Activated CD4-positive, alpha-beta T cell treated with anti-CD3 and anti-CD28 coated beads for 36 hours (primary cell): Measurements from ENCODE around the gene FBXL14. TPM values are rescaled to one million over a fixed set of nuclear protein-coding genes. Genes with fewer than 3 reads are reported as not detected.
A peak's percentile ranks its signal among the peaks of the same experiment; 100 is the strongest.

ENCODE experiments used
- ATAC-seq: fragments of 200-7000 bp; cut with Tn5 transposase; one replicate; pipeline ENCODE4 v1.10.0; 2021; ENCODE audit warnings: mild to moderate bottlenecking, moderate library complexity
- CTCF ChIA-PET: fragments of 350-600 bp; sonication (Branson Sonifier 250); formaldehyde crosslinking; loops from one replicate; lab custom pipeline; 2021; ENCODE audit warnings: antibody characterized with exemption; lab: Charles Lee
- POLR2A ChIA-PET: fragments of 350-600 bp; sonication (Branson Sonifier 250); formaldehyde crosslinking; loops from one replicate; lab custom pipeline; 2021; ENCODE audit warnings: antibody characterized with exemption, inconsistent platforms; lab: Charles Lee
- DNase-seq: peaks from one replicate; pipeline ENCODE4 v3.0.0-alpha.2; 2020
- H3K27ac Mint-ChIP-seq: one replicate; pipeline ENCODE4 v1.8.0; 2021; ENCODE audit warnings: mixed read lengths
- H3K27me3 Mint-ChIP-seq: one replicate; pipeline ENCODE4 v1.8.0; 2021; ENCODE audit warnings: mixed read lengths
- H3K36me3 Mint-ChIP-seq: one replicate; pipeline ENCODE4 v1.8.0; 2021; ENCODE audit warnings: low read depth, mixed read lengths
- H3K4me1 Mint-ChIP-seq: one replicate; pipeline ENCODE4 v1.8.0; 2021; ENCODE audit warnings: mixed read lengths
- H3K4me3 Mint-ChIP-seq: one replicate; pipeline ENCODE4 v1.8.0; 2021; ENCODE audit warnings: mild to moderate bottlenecking, moderate library complexity, mixed read lengths
- H3K9me3 Mint-ChIP-seq: one replicate; pipeline ENCODE4 v1.8.0; 2021; ENCODE audit warnings: low read depth, mixed read lengths
- intact Hi-C, 2 experiments: fragments of 100-400 bp; cut with DNase I in 1 of 2; cut with micrococcal nuclease in 1 of 2; formaldehyde crosslinking; loops; one replicate each; pipeline versions ENCODE4 v1.14.2 to v1.15.1; 2022 to 2024; cut with DNase I, micrococcal nuclease
- total RNA-seq, 2 experiments: library from RNA; stranded (reverse); gene quantifications; one replicate each; pipeline ENCODE4 v1.2.3, GENCODE V29; 2021

FBXL14 gene
- total RNA-seq, 2 experiments from 2014 or later, result 17.0 to 17.8 TPM

- POLR2A ChIA-PET, result interaction anchor here (0.6 kb wide), 2 partner anchors 9 to 380 kb away, joined by 3 read pairs; no protein-coding TSS in a partner anchor
- H3K4me3 Mint-ChIP-seq, result peak overlapping the region; percentile 98
- H3K9me3 Mint-ChIP-seq, result no peaks in the 10 kb centered on the region
- H3K4me1 Mint-ChIP-seq, result peaks cover 53% of the 10 kb centered on the region
- H3K27ac Mint-ChIP-seq, result peak overlapping the region; percentile 93
- CTCF ChIA-PET, result interaction anchor here (0.6 to 7.6 kb wide), 16 partner anchors 10 to 1016 kb away, joined by 3 to 58 read pairs (median 3); partner anchors contain the start of genes ADIPOR2 and RAD52
- H3K27me3 Mint-ChIP-seq, result no peaks in the 10 kb centered on the region
- intact Hi-C loops, result loop anchor here (5.0 kb wide), 8 partner anchors 60 to 1205 kb away; partner anchors contain the start of genes ADIPOR2 (in 1 of the 2), ERC1 (in 1 of the 2) and KDM5A (in 1 of the 2)
- ATAC-seq (peak; percentile 58), DNase-seq (peak; percentile 87)
- peaks cover 25% of the 10 kb centered on the region for H3K36me3 Mint-ChIP-seq
Observed at GRCh38 chr12:1592444-1593173, 1.8 kb downstream of the FBXL14 start.

- DNase-seq (no peak), ATAC-seq (no peak)
- Mint-ChIP-seq H3K4me1 (peaks cover 57% of the 10 kb centered on the region), H3K27ac (peak overlapping the region; percentile 93), H3K27me3 (no peaks in the 10 kb centered on the region), H3K4me3 (peak overlapping the region; percentile 98), H3K9me3 (no peaks in the 10 kb centered on the region), H3K36me3 (peaks cover 25% of the 10 kb centered on the region)
- CTCF ChIA-PET, result interaction anchor here (1.1 to 7.6 kb wide), 3 partner anchors 9 to 474 kb away, joined by 3 to 58 read pairs (median 28); no protein-coding TSS in a partner anchor
- POLR2A ChIA-PET, result interaction anchor here (0.6 to 1.1 kb wide), 2 partner anchors 15 to 379 kb away, joined by 3 read pairs; no protein-coding TSS in a partner anchor
- intact Hi-C loops, result loop anchor here (5.0 kb wide), 8 partner anchors 59 to 1204 kb away; partner anchors contain the start of genes ADIPOR2 (in 1 of the 2), ERC1 (in 1 of the 2) and KDM5A (in 1 of the 2)
Observed at GRCh38 chr12:1591543-1591942, 2.8 kb downstream of the FBXL14 start.

GRCh38 chr12:1591034-1591433 lies 3.3 kb downstream of the FBXL14 start:
- Mint-ChIP-seq H3K36me3 (peaks cover 25% of the 10 kb centered on the region), H3K4me3 (peak overlapping the region; percentile 98), H3K27me3 (no peaks in the 10 kb centered on the region), H3K4me1 (peaks cover 57% of the 10 kb centered on the region), H3K9me3 (no peaks in the 10 kb centered on the region), H3K27ac (peak overlapping the region; percentile 63)
- ChIA-PET POLR2A (interaction anchor here (1.1 kb wide), 1 partner anchor 15 kb away, joined by 3 read pairs; no protein-coding TSS in a partner anchor), CTCF (interaction anchor here (1.1 to 7.6 kb wide), 5 partner anchors 8 to 543 kb away, joined by 3 to 58 read pairs (median 12); no protein-coding TSS in a partner anchor)
- intact Hi-C loops, result loop anchor here (5.0 kb wide), 8 partner anchors 59 to 1204 kb away; partner anchors contain the start of genes ADIPOR2 (in 1 of the 2), ERC1 (in 1 of the 2) and KDM5A (in 1 of the 2)
- ATAC-seq (peak; percentile 19), DNase-seq (peak; percentile 58)

- ATAC-seq (no peak), DNase-seq (no peak)
- intact Hi-C loops, result loop anchor here (5.0 kb wide), 8 partner anchors 58 to 1203 kb away; partner anchors contain the start of genes ADIPOR2 (in 1 of the 2), ERC1 (in 1 of the 2) and KDM5A (in 1 of the 2)
- Mint-ChIP-seq H3K4me1 (peaks cover 51% of the 10 kb centered on the region), H3K9me3 (no peaks in the 10 kb centered on the region), H3K4me3 (peak overlapping the region; percentile 98), H3K36me3 (peaks cover 25% of the 10 kb centered on the region), H3K27me3 (no peaks in the 10 kb centered on the region), H3K27ac (peak overlapping the region; percentile 63)
- ChIA-PET CTCF (interaction anchor here (1.0 to 7.6 kb wide), 6 partner anchors 11 to 542 kb away, joined by 3 to 58 read pairs (median 4); no protein-coding TSS in a partner anchor), POLR2A (interaction anchor here (1.1 kb wide), 1 partner anchor 16 kb away, joined by 3 read pairs; no protein-coding TSS in a partner anchor)
Observed at GRCh38 chr12:1590221-1590979, 4.0 kb downstream of the FBXL14 start.

- ChIA-PET POLR2A (no interaction called here), CTCF (interaction anchor here (0.7 to 7.6 kb wide), 8 partner anchors 9 to 471 kb away, joined by 3 to 58 read pairs (median 4); no protein-coding TSS in a partner anchor)
- Mint-ChIP-seq H3K9me3 (no peaks in the 10 kb centered on the region), H3K36me3 (peaks cover 25% of the 10 kb centered on the region), H3K4me3 (no peak overlapping the region), H3K27me3 (no peaks in the 10 kb centered on the region), H3K4me1 (peaks cover 46% of the 10 kb centered on the region), H3K27ac (peak overlapping the region; percentile 16)
- intact Hi-C loops, result loop anchor here in 1 of 2 experiments (10.0 kb wide), 1 partner anchor 1024 kb away; no protein-coding TSS in a partner anchor
- ATAC-seq (no peak), DNase-seq (no peak)
Observed at GRCh38 chr12:1588575-1588947, 5.8 kb downstream of the FBXL14 start.

GRCh38 chr12:1587927-1588574 lies 6.3 kb downstream of the FBXL14 start:
- ChIA-PET CTCF (interaction anchor here (0.7 to 7.6 kb wide), 9 partner anchors 8 to 471 kb away, joined by 3 to 58 read pairs (median 4); no protein-coding TSS in a partner anchor), POLR2A (no interaction called here)
- no peaks in the 10 kb centered on the region for H3K27me3 Mint-ChIP-seq
- H3K9me3 Mint-ChIP-seq, result no peaks in the 10 kb centered on the region
- ATAC-seq (peak; percentile 30), DNase-seq (no peak)
- H3K4me1 Mint-ChIP-seq, result peaks cover 51% of the 10 kb centered on the region
- intact Hi-C loops, result loop anchor here in 1 of 2 experiments (10.0 kb wide), 1 partner anchor 1023 kb away; no protein-coding TSS in a partner anchor
- H3K36me3 Mint-ChIP-seq, result peaks cover 25% of the 10 kb centered on the region
- H3K27ac Mint-ChIP-seq, result peak overlapping the region; percentile 16
- H3K4me3 Mint-ChIP-seq, result peak overlapping the region; percentile 22

- peaks cover 3% of the 10 kb centered on the region for H3K36me3 Mint-ChIP-seq
- ChIA-PET POLR2A (no interaction called here), CTCF (interaction anchor here (0.6 to 3.6 kb wide), 25 partner anchors 8 to 767 kb away, joined by 3 to 133 read pairs (median 5); no protein-coding TSS in a partner anchor)
- intact Hi-C loops, result loop anchor here in 1 of 2 experiments (10.0 kb wide), 1 partner anchor 1020 kb away; no protein-coding TSS in a partner anchor
- H3K4me1 Mint-ChIP-seq, result peaks cover 24% of the 10 kb centered on the region
- H3K9me3 Mint-ChIP-seq, result no peaks in the 10 kb centered on the region
- no peak overlapping the region for H3K4me3 Mint-ChIP-seq
- DNase-seq (no peak), ATAC-seq (no peak)
- no peak overlapping the region for H3K27ac Mint-ChIP-seq
- no peaks in the 10 kb centered on the region for H3K27me3 Mint-ChIP-seq
Observed at GRCh38 chr12:1584326-1584725, 10.1 kb downstream of the FBXL14 start.

- Mint-ChIP-seq H3K9me3 (no peaks in the 10 kb centered on the region), H3K27me3 (no peaks in the 10 kb centered on the region), H3K27ac (no peak overlapping the region), H3K4me3 (peak overlapping the region; percentile 20), H3K4me1 (peaks cover 19% of the 10 kb centered on the region), H3K36me3 (peaks cover 3% of the 10 kb centered on the region)
- intact Hi-C loops, result loop anchor here (1.0 to 10.0 kb wide), 3 partner anchors 22 to 1019 kb away; no protein-coding TSS in a partner anchor
- POLR2A ChIA-PET, result interaction anchor here (0.7 to 1.0 kb wide), 2 partner anchors 38 to 466 kb away, joined by 3 to 4 read pairs; no protein-coding TSS in a partner anchor
- ATAC-seq (peak; percentile 74), DNase-seq (peak; percentile 78)
- CTCF ChIA-PET, result interaction anchor here (0.5 to 3.6 kb wide), 78 partner anchors 9 to 1153 kb away, joined by 3 to 133 read pairs (median 4); no protein-coding TSS in a partner anchor
Observed at GRCh38 chr12:1583421-1584078, 10.8 kb downstream of the FBXL14 start.

- H3K27me3 Mint-ChIP-seq, result no peaks in the 10 kb centered on the region
- peak overlapping the region; percentile 33 for H3K27ac Mint-ChIP-seq
- DNase-seq, result no peak
- intact Hi-C loops, result loop anchor here (1.0 to 10.0 kb wide), 3 partner anchors 23 to 1018 kb away; no protein-coding TSS in a partner anchor
- H3K4me1 Mint-ChIP-seq, result peaks cover 10% of the 10 kb centered on the region
- H3K4me3 Mint-ChIP-seq, result no peak overlapping the region
- no peak for ATAC-seq
- ChIA-PET CTCF (interaction anchor here (0.5 to 3.6 kb wide), 70 partner anchors 8 to 1035 kb away, joined by 3 to 133 read pairs (median 4); no protein-coding TSS in a partner anchor), POLR2A (interaction anchor here (1.0 kb wide), 1 partner anchor 465 kb away, joined by 4 read pairs; no protein-coding TSS in a partner anchor)
- no peaks in the 10 kb centered on the region for H3K9me3 Mint-ChIP-seq
- H3K36me3 Mint-ChIP-seq, result peaks cover 1% of the 10 kb centered on the region
Observed at GRCh38 chr12:1582709-1583050, 11.7 kb downstream of the FBXL14 start.
